ENCODE measurements around the gene TULP3.

Gene TULP3

DNA sequence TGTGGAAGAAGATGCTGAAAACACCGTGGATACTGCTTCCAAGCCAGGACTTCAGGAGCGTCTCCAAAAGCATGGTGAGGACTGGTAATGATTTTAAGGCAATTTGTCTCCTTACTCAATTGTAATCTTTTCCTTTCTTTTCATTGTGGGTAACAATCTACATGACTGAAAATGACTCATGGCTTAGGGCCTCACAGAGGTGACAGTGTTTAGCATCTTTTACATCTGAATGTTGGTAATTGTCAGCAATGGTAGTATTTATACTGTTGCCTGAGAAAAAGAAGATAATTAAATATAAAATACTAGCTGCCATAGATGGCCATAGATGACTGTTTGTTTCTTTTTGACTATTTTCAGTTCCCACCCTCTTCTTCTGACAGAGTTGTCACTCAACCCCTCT, 31.6 kb downstream of the TULP3 start:
- in situ Hi-C loops (cut with HindIII; ENCODE audit: low pct_unique_long_range_greater_than_20kb, low sequenced_read_pairs) = no loop called here
- no peak for DNase-seq (ENCODE audit: low read depth in 1 of 2, low spot score in 1 of 2)
- TF ChIP-seq JUND (IDR thresholded peaks at IDR 0.05; ENCODE audit: low read depth) = no peak

DNA sequence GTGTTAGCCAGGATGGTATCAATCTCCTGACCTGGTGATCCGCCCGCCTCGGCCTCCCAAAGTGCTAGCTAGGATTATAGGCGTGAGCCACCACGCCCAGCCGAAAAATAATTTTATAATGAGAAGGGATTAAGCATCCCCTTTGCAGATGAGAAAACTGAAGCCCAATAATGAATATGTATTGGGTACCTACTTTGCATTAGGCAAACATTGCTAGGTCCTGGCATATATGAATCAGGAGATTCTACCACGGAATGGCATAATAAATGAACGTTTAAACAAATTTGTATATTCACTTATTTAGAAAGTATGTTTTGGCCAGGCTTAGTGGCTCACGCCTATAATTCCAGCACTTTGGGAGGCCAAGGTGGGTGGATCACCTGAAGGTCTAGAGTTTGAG, 32.4 kb downstream of the TULP3 start:
- in situ Hi-C loops (cut with HindIII; ENCODE audit: low pct_unique_long_range_greater_than_20kb, low sequenced_read_pairs) = no loop called here
- TF ChIP-seq JUND (IDR thresholded peaks at IDR 0.05; ENCODE audit: low read depth) = no peak
- DNase-seq (ENCODE audit: low read depth in 1 of 2, low spot score in 1 of 2) = no peak

DNA sequence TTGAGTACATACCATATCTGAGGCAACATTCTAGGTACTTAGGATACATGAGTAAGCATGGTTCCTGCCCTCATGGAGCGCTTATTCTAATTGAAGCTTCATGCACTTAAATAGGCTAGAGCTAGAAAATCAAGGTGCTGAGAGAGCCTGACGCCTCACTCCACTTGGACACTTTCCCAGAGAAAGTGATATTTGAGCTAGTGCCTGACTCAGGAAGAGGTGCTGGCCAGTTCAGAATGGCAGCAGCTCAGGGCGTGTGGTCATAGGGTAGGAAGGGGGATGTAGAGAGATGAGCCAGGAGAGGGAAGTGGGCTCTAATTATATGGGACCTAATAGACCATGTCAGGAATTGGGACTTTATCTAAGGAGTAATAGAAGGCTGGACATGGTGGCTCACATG, 33.3 kb downstream of the TULP3 start:
- no peak for TF ChIP-seq JUND (IDR thresholded peaks at IDR 0.05; ENCODE audit: low read depth)
- in situ Hi-C loops (cut with HindIII; ENCODE audit: low pct_unique_long_range_greater_than_20kb, low sequenced_read_pairs) = no loop called here
- DNase-seq (ENCODE audit: low read depth in 1 of 2, low spot score in 1 of 2) = no peak

DNA sequence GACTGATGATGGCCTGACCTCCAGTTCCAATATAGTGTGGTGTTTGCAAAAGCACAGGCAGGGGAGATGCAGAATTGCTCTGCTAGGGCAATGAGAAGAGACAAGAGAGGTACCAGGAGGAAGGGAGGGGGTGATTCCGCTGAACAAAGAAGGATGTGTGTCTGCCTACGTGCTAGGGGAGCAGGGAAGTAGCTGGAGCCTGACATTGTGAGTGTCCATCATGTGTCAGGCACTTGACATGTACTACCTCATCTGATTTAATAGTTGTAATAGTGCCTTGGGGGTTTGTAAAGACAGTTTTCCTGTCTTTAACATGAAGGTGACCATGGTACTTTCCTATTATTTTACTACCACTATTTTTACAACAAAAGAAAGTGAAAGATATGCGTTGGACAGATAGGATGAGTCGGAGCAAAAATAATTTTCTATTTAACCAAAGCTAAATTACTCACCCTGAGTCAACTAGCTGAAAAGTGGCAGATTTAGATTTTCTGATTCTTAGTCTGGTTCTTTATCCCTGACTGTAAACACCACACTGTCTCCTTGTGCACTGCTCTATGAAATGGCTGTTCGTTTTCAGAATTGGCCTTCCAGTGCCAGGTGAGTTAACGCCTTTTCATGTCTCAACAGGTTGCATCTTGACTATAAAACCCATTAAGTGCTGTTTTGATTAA, 34.8 kb downstream of the TULP3 start:
- in situ Hi-C loops (cut with HindIII; ENCODE audit: low pct_unique_long_range_greater_than_20kb, low sequenced_read_pairs) = no loop called here
- TF ChIP-seq JUND (IDR thresholded peaks at IDR 0.05; ENCODE audit: low read depth) = no peak
- DNase-seq (ENCODE audit: low read depth in 1 of 2, low spot score in 1 of 2) = no peak

DNA sequence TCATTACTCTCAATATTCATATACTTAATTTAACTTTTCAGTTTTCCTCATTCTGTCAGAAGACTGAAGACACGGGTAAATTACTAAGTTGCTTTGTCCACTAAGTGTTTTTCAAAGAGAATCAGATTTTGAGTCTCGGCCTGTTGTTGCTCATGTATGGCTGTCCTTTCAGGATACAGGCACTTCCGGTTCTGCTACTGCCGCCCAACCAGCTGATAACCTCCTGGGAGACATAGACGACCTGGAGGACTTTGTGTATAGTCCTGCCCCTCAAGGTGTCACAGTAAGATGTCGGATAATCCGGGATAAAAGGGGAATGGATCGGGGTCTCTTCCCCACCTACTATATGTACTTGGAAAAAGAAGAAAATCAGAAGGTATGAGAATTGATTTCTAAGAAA, 40.2 kb downstream of the TULP3 start:
- DNase-seq (ENCODE audit: low read depth in 1 of 2, low spot score in 1 of 2) = no peak
- no peak for TF ChIP-seq JUND (IDR thresholded peaks at IDR 0.05; ENCODE audit: low read depth)
- in situ Hi-C loops (cut with HindIII; ENCODE audit: low pct_unique_long_range_greater_than_20kb, low sequenced_read_pairs) = no loop called here

DNA sequence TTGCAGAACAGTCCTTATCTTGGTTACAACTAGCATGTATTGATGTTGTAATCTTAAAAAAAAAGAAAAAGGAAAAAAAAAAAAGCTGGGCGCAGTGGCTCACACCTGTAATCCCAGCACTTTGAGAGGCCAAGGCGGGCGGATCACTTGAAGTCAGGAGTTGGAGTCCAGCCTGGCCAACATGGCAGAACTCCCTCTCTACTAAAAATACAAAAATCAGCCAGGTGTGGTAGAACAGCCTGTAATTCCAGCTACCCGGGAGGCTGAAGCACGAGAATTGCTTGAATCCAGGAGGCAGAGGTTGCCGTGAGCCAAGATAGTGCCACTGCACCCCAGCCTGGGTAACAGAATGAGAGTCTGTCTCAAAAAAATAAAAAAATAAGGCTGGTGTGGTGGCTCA, 42.9 kb downstream of the TULP3 start:
- in situ Hi-C loops (cut with HindIII; ENCODE audit: low pct_unique_long_range_greater_than_20kb, low sequenced_read_pairs) = no loop called here
- DNase-seq (ENCODE audit: low read depth in 1 of 2, low spot score in 1 of 2) = no peak
- TF ChIP-seq JUND (IDR thresholded peaks at IDR 0.05; ENCODE audit: low read depth) = no peak

DNA sequence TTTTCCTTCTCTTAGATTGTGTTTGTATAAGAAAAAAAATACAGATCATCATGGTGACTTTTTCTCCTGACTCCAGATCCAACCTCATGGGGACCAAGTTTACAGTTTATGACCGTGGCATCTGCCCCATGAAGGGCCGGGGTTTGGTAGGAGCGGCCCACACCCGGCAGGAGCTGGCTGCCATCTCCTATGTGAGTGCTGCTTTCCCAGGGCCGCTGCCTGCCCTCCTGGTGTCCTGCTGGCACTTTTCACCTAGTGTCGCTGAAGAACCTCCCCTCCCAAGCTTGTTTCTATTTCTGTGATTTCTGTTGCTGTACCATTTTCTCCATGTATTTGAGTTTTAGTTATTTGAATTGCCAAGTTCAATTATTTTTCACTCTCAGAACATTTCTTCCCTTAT, 43.7 kb downstream of the TULP3 start:
- TF ChIP-seq JUND (IDR thresholded peaks at IDR 0.05; ENCODE audit: low read depth) = no peak
- in situ Hi-C loops (cut with HindIII; ENCODE audit: low pct_unique_long_range_greater_than_20kb, low sequenced_read_pairs) = no loop called here

DNA sequence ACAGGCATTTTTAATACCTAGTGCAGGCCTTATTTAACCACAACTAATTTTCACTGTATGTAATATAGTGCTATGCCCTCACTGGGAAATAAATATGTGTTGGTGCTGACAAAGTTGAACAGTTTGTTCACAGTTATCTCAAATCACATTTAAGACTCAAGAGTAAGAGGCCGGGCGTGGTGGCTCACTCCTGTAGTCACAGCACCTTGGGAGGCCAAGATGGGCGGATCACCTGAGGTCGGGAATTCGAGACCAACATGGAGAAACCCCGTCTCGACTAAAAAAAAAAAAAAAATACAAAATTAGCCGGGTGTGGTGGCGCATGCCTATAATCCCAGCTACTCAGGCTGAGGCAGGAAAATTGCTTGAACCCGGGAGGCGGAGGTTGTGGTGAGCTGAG, 45.6 kb downstream of the TULP3 start:
- in situ Hi-C loops (cut with HindIII; ENCODE audit: low pct_unique_long_range_greater_than_20kb, low sequenced_read_pairs) = no loop called here
- DNase-seq (ENCODE audit: low read depth in 1 of 2, low spot score in 1 of 2) = no peak
- no peak for TF ChIP-seq JUND (IDR thresholded peaks at IDR 0.05; ENCODE audit: low read depth)

More for the DNA sequence above, 43.7 kb downstream of the TULP3 start:
- no peak for DNase-seq (ENCODE audit: low read depth in 1 of 2, low spot score in 1 of 2)

DNA sequence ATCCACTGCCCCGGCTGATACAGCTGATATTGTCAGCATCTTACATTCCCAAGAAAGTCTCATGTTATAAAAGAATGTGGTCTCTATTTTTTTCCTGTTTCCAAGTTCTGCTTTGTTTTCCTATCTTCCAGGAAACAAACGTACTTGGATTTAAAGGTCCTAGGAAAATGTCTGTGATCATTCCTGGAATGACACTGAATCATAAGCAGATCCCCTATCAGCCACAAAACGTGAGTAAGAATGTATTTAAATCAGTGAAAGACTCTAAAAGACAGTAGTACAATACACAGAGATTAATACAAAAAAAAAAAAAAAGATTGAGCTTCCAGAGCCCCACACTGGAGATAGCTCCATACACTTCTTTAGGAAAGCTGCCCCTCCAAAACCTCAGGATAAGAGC, 46.8 kb downstream of the TULP3 start:
- in situ Hi-C loops (cut with HindIII; ENCODE audit: low pct_unique_long_range_greater_than_20kb, low sequenced_read_pairs) = no loop called here
- no peak for TF ChIP-seq JUND (IDR thresholded peaks at IDR 0.05; ENCODE audit: low read depth)
- no peak for DNase-seq (ENCODE audit: low read depth in 1 of 2, low spot score in 1 of 2)

DNA sequence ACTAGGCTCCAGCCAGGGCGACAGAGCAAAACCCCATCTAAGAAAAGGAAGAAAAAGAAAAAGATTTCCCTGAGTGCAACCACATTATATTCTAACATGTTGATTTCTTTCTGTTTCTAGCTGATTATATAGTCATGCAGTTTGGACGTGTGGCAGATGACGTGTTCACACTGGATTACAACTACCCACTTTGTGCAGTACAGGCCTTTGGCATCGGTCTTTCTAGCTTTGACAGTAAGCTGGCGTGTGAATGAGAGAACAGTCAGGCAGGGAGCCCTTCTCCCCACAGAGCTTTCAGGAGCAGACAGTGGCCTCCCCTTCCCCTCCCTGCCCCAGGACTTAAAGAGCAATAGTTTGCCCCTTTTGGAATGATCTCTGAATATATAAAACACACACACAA, 48.5 kb downstream of the TULP3 start:
- TF ChIP-seq JUND (IDR thresholded peaks at IDR 0.05; ENCODE audit: low read depth) = no peak
- in situ Hi-C loops (cut with HindIII; ENCODE audit: low pct_unique_long_range_greater_than_20kb, low sequenced_read_pairs) = no loop called here
- no peak for DNase-seq (ENCODE audit: low read depth in 1 of 2, low spot score in 1 of 2)

DNA sequence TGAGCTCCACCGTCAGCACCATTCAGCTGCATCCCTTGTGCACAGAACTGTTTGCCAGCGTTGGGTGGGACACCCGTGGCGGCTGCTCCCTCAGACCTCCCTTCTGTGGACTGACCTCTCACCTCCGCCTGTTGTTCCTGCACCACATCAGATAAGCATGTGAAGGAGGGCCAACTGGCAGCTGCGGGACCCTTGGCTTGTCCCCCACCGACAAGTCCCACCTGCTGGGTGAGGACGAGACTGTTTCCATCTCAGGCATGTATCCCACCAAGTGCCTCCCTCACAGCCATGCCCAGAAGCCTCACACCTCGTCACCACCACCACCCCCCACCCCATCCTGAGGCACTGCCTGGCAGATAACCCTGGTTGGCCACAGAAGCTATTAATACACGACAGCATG, 49.9 kb downstream of the TULP3 start:
- no peak for DNase-seq (ENCODE audit: low read depth in 1 of 2, low spot score in 1 of 2)
- TF ChIP-seq JUND (IDR thresholded peaks at IDR 0.05; ENCODE audit: low read depth) = no peak
- in situ Hi-C loops (cut with HindIII; ENCODE audit: low pct_unique_long_range_greater_than_20kb, low sequenced_read_pairs) = no loop called here

DNA sequence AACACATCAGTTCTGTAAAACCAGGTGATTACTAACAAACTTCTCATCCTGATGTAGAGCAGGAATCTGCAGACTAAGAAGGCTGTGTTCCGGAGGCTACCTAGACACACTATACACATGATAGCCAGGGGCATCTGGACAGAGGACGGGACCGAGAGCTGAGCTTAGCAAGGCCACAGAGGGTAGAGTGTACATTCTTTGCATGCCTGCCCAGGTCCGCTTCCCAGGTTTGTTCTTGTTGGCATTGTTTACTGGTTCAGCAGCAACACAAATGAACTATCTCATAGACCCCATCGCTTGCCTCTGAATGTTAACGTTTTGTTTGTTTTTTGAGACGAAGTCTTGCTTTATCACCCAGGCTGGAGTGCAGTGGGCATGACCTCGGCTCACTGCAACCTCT, 50.8 kb downstream of the TULP3 start:
- DNase-seq (ENCODE audit: low read depth in 1 of 2, low spot score in 1 of 2) = no peak
- in situ Hi-C loops (cut with HindIII; ENCODE audit: low pct_unique_long_range_greater_than_20kb, low sequenced_read_pairs) = no loop called here
- no peak for TF ChIP-seq JUND (IDR thresholded peaks at IDR 0.05; ENCODE audit: low read depth)

DNA sequence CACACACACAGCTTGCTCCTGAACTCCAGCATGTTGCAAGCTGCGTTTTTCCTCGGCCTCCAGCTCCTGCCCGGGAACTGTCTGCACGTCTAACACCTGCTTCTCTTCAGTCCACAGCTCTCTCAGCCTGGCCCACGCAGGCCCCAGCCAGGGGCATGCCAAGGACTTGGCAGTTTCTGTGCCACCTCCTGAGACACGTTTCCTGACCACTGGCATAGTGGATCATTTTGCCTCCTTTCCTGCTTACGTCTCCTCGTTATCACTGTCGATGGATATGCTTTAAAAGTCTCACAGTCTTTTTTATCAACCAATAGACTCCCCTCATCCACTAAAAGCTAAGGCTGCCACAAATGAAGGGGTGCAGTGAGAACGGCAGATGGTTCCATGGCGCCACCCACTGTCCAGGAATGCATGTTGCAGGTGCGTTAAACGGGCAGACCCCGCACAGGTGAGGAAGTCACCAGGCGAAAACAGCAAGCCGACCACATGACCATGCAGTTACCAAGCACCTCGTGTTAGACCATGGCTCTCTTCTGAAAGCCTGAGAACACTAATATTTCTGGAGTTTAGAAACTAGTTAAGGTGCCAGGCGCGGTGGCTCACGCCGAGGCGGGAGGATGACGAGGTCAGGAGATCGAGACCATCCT, 53.8 kb downstream of the TULP3 start:
- DNase-seq (ENCODE audit: low read depth in 1 of 2, low spot score in 1 of 2) = peak; percentile 50 to 61
- in situ Hi-C loops (cut with HindIII; ENCODE audit: low pct_unique_long_range_greater_than_20kb, low sequenced_read_pairs) = no loop called here
- TF ChIP-seq JUND (IDR thresholded peaks at IDR 0.05; ENCODE audit: low read depth) = no peak

DNA sequence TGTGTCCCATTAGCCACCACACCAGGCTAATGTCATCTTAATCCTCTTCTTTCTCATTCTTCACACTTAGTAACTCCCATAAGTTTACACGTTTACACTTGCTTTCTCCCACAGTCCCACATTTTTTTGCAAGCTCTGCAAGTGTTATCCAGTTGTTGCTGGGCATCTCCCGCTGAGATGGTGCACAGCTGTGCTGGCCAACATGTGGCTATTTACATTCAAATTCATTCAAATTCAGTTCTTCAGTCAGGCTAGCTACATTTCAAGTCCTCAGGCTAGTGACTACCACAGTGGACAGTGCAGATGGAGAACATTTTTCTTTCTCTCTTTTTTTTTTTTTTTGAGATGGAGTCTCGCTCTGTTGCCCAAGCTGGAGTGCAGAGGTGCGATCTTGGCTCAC, 58.7 kb downstream of the TULP3 start:
- TF ChIP-seq JUND (IDR thresholded peaks at IDR 0.05; ENCODE audit: low read depth) = no peak
- in situ Hi-C loops (cut with HindIII; ENCODE audit: low pct_unique_long_range_greater_than_20kb, low sequenced_read_pairs) = no loop called here
- DNase-seq (ENCODE audit: low read depth in 1 of 2, low spot score in 1 of 2) = no peak
